ENCODE results near the gene PDE7B. TPM values are rescaled to one million over a fixed set of nuclear protein-coding genes. Genes with fewer than 3 reads are reported as not detected.

The PDE7B gene
- total RNA-seq, 4 donors from 2014 or later: 3.4 to 15.4 (median 9.3) TPM

DNA sequence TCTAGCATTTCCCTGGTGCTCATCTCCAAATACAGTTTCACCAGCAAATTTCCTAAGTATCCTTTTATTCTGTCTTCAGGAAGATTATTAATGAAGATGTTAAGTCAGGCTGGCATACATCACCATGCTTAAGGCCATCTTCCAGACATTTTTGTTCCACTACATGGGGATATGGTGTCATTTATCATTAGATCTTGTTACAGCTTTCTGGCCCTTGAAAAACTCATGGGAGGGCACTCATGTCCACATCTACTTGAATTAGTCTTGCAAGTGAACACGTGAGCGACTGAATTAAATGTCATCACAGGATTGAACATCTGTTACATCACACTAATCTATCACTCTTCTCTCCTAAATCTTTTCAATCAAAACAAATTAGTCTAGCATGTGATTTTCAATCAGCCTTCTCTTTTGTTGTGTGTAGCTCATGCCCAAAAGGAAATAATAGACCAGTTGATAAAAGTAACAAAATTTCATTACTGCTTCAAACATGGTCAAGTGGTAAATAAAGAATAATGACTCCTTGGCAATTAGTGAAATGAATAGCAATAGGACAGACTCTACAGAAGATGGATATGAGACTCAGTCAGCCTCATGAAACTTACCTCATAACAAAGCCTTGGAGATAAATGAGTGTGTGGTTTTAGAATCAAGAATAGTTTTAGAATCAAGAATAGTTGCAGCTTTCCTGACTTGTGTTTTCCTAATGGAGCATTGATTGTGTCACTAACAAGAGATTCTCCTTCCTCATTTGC lies 318.1 kb downstream of the PDE7B start:
- intact Hi-C loops (cut with DNase I): no loop called here
- H3K27ac ChIP-seq (replicated peaks in 1 of 4): no peak overlapping the region
- H3K4me3 ChIP-seq: no peak overlapping the region
- peaks cover 0 to 54% (median 22%) of the 10 kb centered on the region in 4 donors for H3K36me3 ChIP-seq
- WGBS: 98% methylated on average over 2 of the region's 2 CpGs
- H3K4me1 ChIP-seq: peaks cover 10 to 13% (median 12%) of the 10 kb centered on the region in 4 donors
- no peaks in the 10 kb centered on the region for H3K9me3 ChIP-seq
- no peak for DNase-seq (ENCODE audit: extremely low spot score)
- TF ChIP-seq POLR2AphosphoS5 (IDR thresholded peaks at IDR 0.05) (no peak), POLR2A (IDR thresholded peaks at IDR 0.05; ENCODE audit: low read depth) (no peak), EP300 (IDR thresholded peaks at IDR 0.05) (no peak)
- TF ChIP-seq, protein P1, sequence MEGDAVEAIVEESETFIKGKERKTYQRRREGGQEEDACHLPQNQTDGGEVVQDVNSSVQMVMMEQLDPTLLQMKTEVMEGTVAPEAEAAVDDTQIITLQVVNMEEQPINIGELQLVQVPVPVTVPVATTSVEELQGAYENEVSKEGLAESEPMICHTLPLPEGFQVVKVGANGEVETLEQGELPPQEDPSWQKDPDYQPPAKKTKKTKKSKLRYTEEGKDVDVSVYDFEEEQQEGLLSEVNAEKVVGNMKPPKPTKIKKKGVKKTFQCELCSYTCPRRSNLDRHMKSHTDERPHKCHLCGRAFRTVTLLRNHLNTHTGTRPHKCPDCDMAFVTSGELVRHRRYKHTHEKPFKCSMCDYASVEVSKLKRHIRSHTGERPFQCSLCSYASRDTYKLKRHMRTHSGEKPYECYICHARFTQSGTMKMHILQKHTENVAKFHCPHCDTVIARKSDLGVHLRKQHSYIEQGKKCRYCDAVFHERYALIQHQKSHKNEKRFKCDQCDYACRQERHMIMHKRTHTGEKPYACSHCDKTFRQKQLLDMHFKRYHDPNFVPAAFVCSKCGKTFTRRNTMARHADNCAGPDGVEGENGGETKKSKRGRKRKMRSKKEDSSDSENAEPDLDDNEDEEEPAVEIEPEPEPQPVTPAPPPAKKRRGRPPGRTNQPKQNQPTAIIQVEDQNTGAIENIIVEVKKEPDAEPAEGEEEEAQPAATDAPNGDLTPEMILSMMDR (IDR thresholded peaks at IDR 0.05): no peak
- no peaks in the 10 kb centered on the region for H3K27me3 ChIP-seq

DNA sequence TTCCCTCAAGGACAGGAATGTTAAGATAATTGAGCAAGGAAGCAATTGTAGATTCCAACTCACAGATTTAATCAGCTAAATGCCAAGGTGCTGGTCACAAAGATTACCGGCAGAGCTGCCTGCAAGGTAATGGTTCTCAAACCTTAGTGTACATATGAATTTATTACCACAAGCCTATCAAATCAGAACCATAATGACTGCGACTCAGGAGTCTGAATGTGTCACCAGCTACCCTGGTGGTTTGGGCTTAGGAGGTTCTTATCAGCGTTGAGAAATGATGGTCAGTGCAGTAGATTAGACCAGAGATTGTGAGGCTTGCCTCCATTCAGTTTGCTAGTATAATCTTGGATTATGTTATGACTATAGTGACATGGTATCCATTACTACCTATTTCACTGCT lies 319.7 kb downstream of the PDE7B start:
- H3K4me1 ChIP-seq: peaks cover 10 to 16% (median 14%) of the 10 kb centered on the region in 4 donors
- intact Hi-C loops (cut with DNase I): no loop called here
- peaks cover 0 to 44% (median 16%) of the 10 kb centered on the region in 4 donors for H3K36me3 ChIP-seq
- no peak for TF ChIP-seq POLR2AphosphoS5 (IDR thresholded peaks at IDR 0.05)
- TF ChIP-seq, protein P1 (IDR thresholded peaks at IDR 0.05): no peak
- no peak for TF ChIP-seq EP300 (IDR thresholded peaks at IDR 0.05)
- TF ChIP-seq POLR2A (IDR thresholded peaks at IDR 0.05; ENCODE audit: low read depth): no peak
- no peak overlapping the region for H3K4me3 ChIP-seq
- no peak overlapping the region for H3K27ac ChIP-seq (replicated peaks in 1 of 4)
- H3K27me3 ChIP-seq: no peaks in the 10 kb centered on the region
- no peak for DNase-seq (ENCODE audit: extremely low spot score)
- H3K9me3 ChIP-seq: no peaks in the 10 kb centered on the region
- 97% methylated on average over 2 of the region's 3 CpGs for WGBS

GRCh38 chr6:136173519-136174507 lies 322.3 kb downstream of the PDE7B start:
- 46% methylated on average over 13 of the region's 13 CpGs for WGBS
- H3K27me3 ChIP-seq: no peaks in the 10 kb centered on the region
- H3K36me3 ChIP-seq: peaks cover 0 to 26% (median 9%) of the 10 kb centered on the region in 4 donors
- H3K9me3 ChIP-seq: no peaks in the 10 kb centered on the region
- H3K4me1 ChIP-seq: peaks cover 10 to 16% (median 14%) of the 10 kb centered on the region in 4 donors
- DNase-seq (ENCODE audit: extremely low spot score): no peak
- peak overlapping the region in 2 of 4 donors; percentile 51 to 55 for H3K27ac ChIP-seq (replicated peaks in 1 of 4)
- H3K4me3 ChIP-seq: peak overlapping the region in 2 of 4 donors; percentile 3
- intact Hi-C loops (cut with DNase I): no loop called here
- TF ChIP-seq POLR2AphosphoS5 (IDR thresholded peaks at IDR 0.05) (no peak), EP300 (IDR thresholded peaks at IDR 0.05) (no peak), POLR2A (IDR thresholded peaks at IDR 0.05; ENCODE audit: low read depth) (no peak)
- TF ChIP-seq, protein P1 (IDR thresholded peaks at IDR 0.05): no peak

- no peak overlapping the region for H3K4me3 ChIP-seq
- no peaks in the 10 kb centered on the region for H3K9me3 ChIP-seq
- H3K27ac ChIP-seq (replicated peaks in 1 of 4): peak overlapping the region in 2 of 4 donors; percentile 51 to 55
- WGBS: 81% methylated on average over 2 of the region's 2 CpGs
- no peaks in the 10 kb centered on the region for H3K27me3 ChIP-seq
- intact Hi-C loops (cut with DNase I): no loop called here
- H3K36me3 ChIP-seq: peaks cover 0 to 25% (median 10%) of the 10 kb centered on the region in 4 donors
- no peak for DNase-seq (ENCODE audit: extremely low spot score)
- H3K4me1 ChIP-seq: peaks cover 10 to 16% (median 14%) of the 10 kb centered on the region in 4 donors
- TF ChIP-seq POLR2AphosphoS5 (IDR thresholded peaks at IDR 0.05) (no peak), POLR2A (IDR thresholded peaks at IDR 0.05; ENCODE audit: low read depth) (no peak), EP300 (IDR thresholded peaks at IDR 0.05) (no peak)
- TF ChIP-seq, protein P1 (IDR thresholded peaks at IDR 0.05): no peak
Measured at GRCh38 chr6:136174510-136174909, 323.0 kb downstream of the PDE7B start.
